Cardiac septum (tissue), 1 donor: Measurements from ENCODE around the gene KCNC3. TPM values are rescaled to one million over a fixed set of nuclear protein-coding genes. Genes with fewer than 3 reads are reported as not detected.

ENCODE experiments used
- DNase-seq: peaks from one replicate; pipeline ENCODE4 v3.0.0-alpha.2; 2020; ENCODE audit warnings: low spot score
- intact Hi-C: fragments of 100-400 bp; cut with DNase I; formaldehyde crosslinking; loops from one replicate; pipeline ENCODE4 v1.14.0; 2022
- total RNA-seq: library from RNA; stranded (reverse); fragmentation: NEBNext Ultra II Directional; extraction: Animal tissue kit (Norgen Biotek cat#: 25700); gene quantifications from one replicate; pipeline ENCODE4 v1.2.1, GENCODE V29; 2021
- donor health status: DM: no; HTN: no; CAD: no.

Gene KCNC3
- total RNA-seq, 1 donor from 2014 or later = 3.8 TPM

DNA sequence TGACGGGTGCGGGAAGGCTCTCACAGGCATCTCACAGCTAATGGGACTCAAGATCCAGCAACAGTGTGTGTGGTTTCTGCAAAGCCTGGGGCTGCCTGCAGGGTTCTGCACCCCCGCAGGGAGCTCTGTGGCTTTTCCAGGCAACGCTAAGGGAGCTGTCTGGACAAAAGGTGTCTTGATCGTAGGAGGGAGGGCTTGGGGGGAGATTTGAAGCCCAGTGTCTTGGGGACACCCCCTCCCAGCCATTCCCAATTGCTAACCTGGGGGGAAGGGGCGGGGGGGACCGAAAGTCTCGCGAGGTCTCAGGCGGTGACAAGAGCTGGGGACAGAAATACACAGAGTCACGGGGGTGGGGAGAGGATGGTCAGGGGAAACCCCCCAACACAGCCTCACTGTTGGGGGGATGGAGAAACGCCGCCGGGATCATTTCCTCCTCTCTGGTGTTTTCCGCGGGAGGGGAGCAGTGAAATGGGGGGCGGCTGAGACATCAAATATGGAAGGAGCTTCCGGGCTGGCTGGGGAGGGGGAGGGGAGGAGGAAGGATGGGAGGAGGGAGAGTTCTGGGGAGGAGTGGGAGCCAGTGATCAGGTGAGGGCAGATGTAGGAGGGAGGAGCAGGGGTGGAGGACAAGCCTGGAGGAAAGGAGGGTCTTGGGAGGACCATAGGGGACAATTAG, 13.3 kb downstream of the KCNC3 start:
- DNase-seq = no peak
- intact Hi-C loops = no loop called here

- intact Hi-C loops = no loop called here
- DNase-seq = no peak
Measured at GRCh38 chr19:50314724-50315708, 14.2 kb downstream of the KCNC3 start.

- no peak for DNase-seq
- intact Hi-C loops = no loop called here
Measured at GRCh38 chr19:50313812-50314536, 15.2 kb downstream of the KCNC3 start.

DNA sequence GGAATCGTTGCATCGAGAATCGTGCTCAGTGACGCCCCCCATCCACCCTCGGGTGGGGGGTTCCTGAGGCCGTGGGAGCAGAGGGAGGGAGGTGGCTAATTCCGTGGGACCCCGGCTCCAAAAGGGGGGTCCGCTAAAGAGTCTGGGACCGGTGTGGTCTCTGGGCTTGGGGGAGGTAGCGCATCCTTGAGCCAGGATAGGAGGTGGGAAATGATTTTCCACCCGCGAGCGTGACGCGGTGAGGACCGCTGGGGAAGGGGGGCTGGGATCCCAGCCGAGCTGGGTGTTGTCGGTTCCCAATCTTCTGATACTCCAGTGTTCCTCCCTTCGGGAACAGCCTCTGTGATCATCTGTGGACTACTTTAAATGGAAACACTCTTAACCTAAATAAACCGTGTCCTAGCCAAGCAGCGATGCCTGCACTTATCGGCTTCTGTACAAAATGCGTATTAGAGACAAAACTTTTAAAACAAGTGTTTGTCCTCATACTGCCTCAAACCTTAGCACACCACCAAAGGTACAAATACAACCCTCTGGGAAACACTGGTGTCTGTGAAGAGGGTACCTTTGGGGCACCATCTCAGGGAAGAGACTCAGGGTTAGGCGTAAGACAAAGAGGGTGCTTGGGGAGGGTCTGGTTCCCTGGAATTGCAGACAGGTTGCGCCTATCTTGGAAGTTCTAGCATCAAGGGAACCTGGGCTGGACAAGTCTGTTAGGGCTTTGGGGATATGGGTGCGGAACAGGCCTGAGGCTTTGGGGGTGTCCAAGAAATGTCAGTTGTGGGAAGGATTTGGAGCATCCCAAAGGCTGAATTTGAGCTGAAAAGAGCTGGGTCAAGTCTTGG, 16.0 kb downstream of the KCNC3 start:
- no peak for DNase-seq
- intact Hi-C loops = no loop called here

GRCh38 chr19:50311723-50312635, 17.2 kb downstream of the KCNC3 start:
- DNase-seq = no peak
- intact Hi-C loops = no loop called here

DNA sequence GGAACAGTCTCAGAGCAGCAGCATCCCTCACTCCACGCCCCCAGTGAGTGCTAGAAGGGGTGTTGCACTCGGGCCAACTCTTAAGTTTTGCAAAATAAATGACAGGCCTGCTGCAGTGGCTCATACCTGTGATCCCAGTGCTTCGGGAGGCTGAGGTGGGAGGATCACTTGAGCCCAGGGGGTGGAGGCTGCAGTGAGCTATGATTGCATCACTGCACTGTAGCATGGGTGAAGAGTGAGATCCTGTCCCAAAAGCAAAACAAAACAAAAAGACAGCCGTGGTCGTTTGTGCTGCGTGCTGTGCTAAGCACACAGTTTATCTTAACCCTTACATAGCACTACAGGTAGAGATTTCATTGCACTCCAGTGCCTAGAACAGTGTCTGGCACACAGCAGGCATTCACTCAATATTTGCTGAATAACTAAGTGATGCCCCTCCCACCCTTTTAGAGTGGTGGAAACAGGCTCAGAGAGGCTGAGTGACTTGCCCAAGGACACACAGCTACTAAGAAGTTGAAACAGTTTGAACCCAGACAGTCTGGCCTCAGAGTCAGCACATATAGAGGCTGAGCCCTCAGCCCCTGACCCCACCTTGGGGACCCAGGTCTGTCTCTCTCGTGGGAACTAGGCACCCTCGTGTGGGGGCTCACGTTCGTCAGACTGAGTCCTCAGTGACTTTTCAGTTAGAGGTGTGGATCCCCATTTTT, 18.3 kb downstream of the KCNC3 start:
- intact Hi-C loops = no loop called here
- DNase-seq = no peak

DNA sequence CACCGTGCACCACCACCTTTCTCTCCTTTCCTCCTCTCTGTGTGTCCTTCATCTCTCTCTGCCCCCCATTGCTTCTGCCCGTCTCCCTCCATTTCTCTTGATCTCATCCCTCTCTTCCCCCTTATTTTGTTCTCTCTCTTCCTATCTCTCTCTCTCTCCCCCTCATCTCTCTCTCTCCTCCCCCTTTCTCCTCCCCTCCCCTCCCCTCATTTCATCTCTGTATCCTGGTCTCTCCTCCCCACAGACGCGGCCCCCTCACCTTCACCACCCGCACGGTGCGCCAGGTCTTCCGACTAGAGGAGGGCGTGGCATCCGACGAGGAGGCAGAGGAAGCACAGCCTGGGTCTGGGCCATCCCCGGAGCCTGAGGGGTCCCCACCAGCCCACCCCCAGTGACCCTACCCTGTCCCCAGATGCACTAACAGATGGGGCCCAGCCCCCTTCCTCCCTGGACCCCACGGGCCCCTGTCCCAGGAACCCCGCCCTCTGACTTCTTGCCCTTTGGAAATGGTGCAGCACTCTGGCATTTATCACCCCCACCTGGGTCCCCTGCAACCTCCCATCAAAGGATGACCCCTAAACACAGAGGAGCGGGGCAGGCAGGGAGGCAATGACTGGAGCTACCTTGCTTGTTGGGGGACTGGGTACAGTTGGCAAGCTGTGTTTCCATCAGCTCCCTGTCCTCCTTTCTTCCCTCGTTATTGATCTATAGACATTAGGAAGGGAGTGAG, 19.6 kb downstream of the KCNC3 start:
- intact Hi-C loops = no loop called here
- DNase-seq = no peak

GRCh38 chr19:50308991-50309390, 20.2 kb downstream of the KCNC3 start:
- intact Hi-C loops = no loop called here
- DNase-seq = no peak

DNA sequence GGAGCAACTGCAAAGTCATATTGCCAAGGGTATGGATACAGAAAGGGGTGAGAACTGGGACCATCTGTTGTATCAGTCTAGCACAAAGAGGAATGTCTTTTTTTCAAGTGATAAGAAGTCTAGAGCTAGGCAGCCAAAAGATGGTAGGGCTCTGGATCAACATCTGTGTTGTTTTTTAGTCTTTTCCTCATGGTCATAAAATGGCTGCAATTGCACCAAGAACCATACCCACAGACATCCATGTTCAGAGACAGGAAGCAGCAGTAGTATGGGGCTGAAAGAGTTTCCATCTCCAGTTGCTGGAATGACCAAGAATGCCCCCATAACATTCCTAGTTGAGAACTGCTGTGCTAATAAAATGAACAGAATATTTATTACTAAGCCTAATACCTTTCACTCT, 25.6 kb downstream of the KCNC3 start:
- no peak for DNase-seq
- intact Hi-C loops = no loop called here

DNA sequence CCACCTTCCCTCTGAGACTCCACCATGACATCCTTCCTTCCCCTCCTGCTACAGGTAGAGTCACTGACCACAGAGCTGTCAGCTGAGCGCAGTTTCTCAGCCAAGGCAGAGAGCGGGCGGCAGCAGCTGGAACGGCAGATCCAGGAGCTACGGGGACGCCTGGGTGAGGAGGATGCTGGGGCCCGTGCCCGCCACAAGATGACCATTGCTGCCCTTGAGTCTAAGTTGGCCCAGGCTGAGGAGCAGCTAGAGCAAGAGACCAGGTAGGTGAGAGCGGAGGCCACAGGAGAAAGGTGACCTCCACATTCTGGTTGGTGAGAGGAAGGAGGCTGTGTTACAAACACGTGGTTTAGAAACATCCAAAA, 27.6 kb downstream of the KCNC3 start:
- intact Hi-C loops = no loop called here
- no peak for DNase-seq

GRCh38 chr19:50300814-50301606, 28.2 kb downstream of the KCNC3 start:
- intact Hi-C loops = no loop called here
- no peak for DNase-seq

DNA sequence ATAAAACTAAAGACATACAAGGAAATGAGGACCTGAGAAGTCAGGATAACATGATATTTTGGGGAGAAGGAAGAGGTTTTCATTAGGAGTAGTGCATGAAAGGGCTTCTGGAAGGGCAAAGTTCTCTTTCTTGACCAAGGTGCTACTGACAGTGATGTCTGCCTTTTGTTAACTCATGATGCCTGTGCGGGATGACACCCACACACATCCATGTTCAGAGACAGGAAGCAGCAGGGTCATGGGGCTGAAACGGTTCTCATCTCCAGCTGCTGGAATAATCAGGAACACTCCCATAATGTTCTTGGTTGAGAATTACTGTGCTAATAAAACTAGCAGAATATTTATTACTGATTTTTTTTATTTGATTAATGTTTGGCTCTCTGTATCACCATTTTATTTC, 29.1 kb downstream of the KCNC3 start:
- DNase-seq = no peak
- intact Hi-C loops = no loop called here

GRCh38 chr19:50293263-50294004, 35.7 kb downstream of the KCNC3 start:
- DNase-seq = no peak
- intact Hi-C loops = no loop called here

GRCh38 chr19:50292216-50292827, 36.9 kb downstream of the KCNC3 start:
- intact Hi-C loops = no loop called here
- DNase-seq = no peak

DNA sequence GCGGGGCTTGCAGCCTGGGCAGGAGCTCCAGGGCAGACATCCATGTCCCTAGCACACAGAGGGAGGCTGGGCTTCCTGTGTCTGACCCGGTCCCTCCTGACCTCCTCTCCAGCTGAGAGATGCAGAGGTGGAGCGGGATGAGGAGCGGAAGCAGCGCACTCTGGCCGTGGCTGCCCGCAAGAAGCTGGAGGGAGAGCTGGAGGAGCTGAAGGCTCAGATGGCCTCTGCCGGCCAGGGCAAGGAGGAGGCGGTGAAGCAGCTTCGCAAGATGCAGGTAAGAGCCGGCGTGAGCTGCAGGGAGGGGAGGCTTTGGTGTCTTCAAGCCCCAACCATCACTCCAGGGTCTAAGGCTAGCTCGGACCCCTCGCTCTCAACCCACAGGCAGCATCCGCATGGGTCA, 38.4 kb downstream of the KCNC3 start:
- intact Hi-C loops = no loop called here
- DNase-seq = no peak
